Measurements from ENCODE around the gene SNED1. TPM values are rescaled to one million over a fixed set of nuclear protein-coding genes. Genes with fewer than 3 reads are reported as not detected.

Gene SNED1
- polyA plus RNA-seq, 2 of the 4 experiments (the other 2 are of a cell fraction): 0.15 to 0.21 TPM

GRCh38 chr2:241048149-241048948 lies 49.9 kb downstream of the SNED1 start:
- H3K27ac ChIP-seq: no peak overlapping the region
- no peak for DNase-seq (ENCODE audit: low read depth in 1 of 2, low spot score in 1 of 2)
- no peaks in the 10 kb centered on the region for H3K4me1 ChIP-seq
- H3K4me3 ChIP-seq: no peak overlapping the region
- POLR2A ChIA-PET: no interaction called here
- CTCF ChIA-PET: no interaction called here
- WGBS (ENCODE audit: missing lambda C conversion rate): 66% methylated on average over 20 of the region's 30 CpGs
- FAIRE-seq: no peak
- ATAC-seq: no peak
- TF ChIP-seq HOXB13 (CRISPR knock-in tag; IDR thresholded peaks at IDR 0.05; ENCODE audit: low read depth) (no peak), KDM5A (IDR thresholded peaks at IDR 0.05) (no peak), EP300 (IDR thresholded peaks at IDR 0.05) (no peak), ZSCAN20 (CRISPR knock-in tag; IDR thresholded peaks at IDR 0.05) (no peak), GATA3 (IDR thresholded peaks at IDR 0.05; ENCODE audit: borderline replicate concordance) (no peak)
- peaks cover 10% of the 10 kb centered on the region; the same call in 2 of the 3 replicates for H3K9me3 ChIP-seq
- no peak overlapping the region for H3K4me2 ChIP-seq

GRCh38 chr2:241048949-241049343 lies 50.5 kb downstream of the SNED1 start:
- ATAC-seq (no peak; a peak in 1 of 6 replicates), FAIRE-seq (no peak), DNase-seq (ENCODE audit: low read depth in 1 of 2, low spot score in 1 of 2) (no peak)
- POLR2A ChIA-PET: no interaction called here
- no peaks in the 10 kb centered on the region for H3K4me1 ChIP-seq
- H3K27ac ChIP-seq: no peak overlapping the region
- no peak overlapping the region for H3K4me3 ChIP-seq
- peaks cover 10% of the 10 kb centered on the region; the same call in 2 of the 3 replicates for H3K9me3 ChIP-seq
- CTCF ChIA-PET: no interaction called here
- 26% methylated on average over 4 of the region's 11 CpGs for WGBS (ENCODE audit: missing lambda C conversion rate)
- no peak overlapping the region for H3K4me2 ChIP-seq
- TF ChIP-seq FOSB (CRISPR knock-in tag; IDR thresholded peaks at IDR 0.05) (no peak), EHF (CRISPR knock-in tag; IDR thresholded peaks at IDR 0.05) (no peak), EP300 (IDR thresholded peaks at IDR 0.05) (no peak), BHLHE40 (IDR thresholded peaks at IDR 0.05; ENCODE audit: low read depth, low read length) (no peak), MAZ (IDR thresholded peaks at IDR 0.05; ENCODE audit: borderline replicate concordance, low read depth, low read length) (no peak), ZNF302 (CRISPR knock-in tag; IDR thresholded peaks at IDR 0.05) (no peak), POLR2A (IDR thresholded peaks at IDR 0.05; ENCODE audit: low read length) (no peak), HOXA7 (CRISPR knock-in tag; IDR thresholded peaks at IDR 0.05) (no peak), HEYL (CRISPR knock-in tag; IDR thresholded peaks at IDR 0.05) (no peak)

GRCh38 chr2:241049739-241050623 lies 51.6 kb downstream of the SNED1 start:
- ChIA-PET CTCF (no interaction called here), POLR2A (no interaction called here)
- Histone ChIP-seq H3K4me3 (no peak overlapping the region), H3K9me3 (peaks cover 7% of the 10 kb centered on the region; the same call in 2 of the 3 replicates), H3K27ac (no peak overlapping the region), H3K4me2 (no peak overlapping the region), H3K4me1 (no peaks in the 10 kb centered on the region)
- no peak for FAIRE-seq
- no peak for ATAC-seq
- WGBS (ENCODE audit: missing lambda C conversion rate): 77% methylated on average over 38 of the region's 38 CpGs
- no peak for DNase-seq (ENCODE audit: low read depth in 1 of 2, low spot score in 1 of 2)
- TF ChIP-seq JUN (IDR thresholded peaks at IDR 0.05) (no peak), REST (IDR thresholded peaks at IDR 0.05) (peak; percentile 86), MAFK (IDR thresholded peaks at IDR 0.05; ENCODE audit: partially characterized antibody) (peak; percentile 64)
